HG03342 (cell line): ENCODE data around the gene RGS10.

ENCODE experiments used
- ATAC-seq: cut with Tn5 transposase; IDR thresholded peaks from one replicate; pipeline ENCODE4 v1.9.1; 2021; ENCODE audit warnings: mild to moderate bottlenecking, moderate library complexity; ENCODE audit not compliant: unreplicated experiment

The RGS10 gene

DNA sequence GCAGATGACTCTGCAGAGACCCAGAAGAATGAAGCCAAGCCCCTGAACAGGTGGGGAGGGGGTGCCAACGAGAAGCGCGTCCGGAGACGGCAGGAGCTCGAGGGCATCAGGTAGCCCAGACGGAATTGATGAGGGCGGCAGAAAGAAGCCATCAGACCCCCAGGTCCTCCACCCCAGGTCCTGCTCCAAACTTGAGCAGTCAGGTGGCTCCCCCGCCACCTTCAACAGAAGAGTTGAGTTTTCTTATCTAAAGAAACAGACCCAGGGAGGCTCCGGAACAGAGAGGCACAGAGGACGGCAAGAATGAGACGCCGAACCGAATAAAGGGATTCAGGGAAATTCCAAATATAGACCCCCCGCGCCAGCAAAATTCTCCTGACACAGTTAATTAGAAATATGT lies 22.2 kb downstream of the RGS10 start:
- no peak for ATAC-seq

DNA sequence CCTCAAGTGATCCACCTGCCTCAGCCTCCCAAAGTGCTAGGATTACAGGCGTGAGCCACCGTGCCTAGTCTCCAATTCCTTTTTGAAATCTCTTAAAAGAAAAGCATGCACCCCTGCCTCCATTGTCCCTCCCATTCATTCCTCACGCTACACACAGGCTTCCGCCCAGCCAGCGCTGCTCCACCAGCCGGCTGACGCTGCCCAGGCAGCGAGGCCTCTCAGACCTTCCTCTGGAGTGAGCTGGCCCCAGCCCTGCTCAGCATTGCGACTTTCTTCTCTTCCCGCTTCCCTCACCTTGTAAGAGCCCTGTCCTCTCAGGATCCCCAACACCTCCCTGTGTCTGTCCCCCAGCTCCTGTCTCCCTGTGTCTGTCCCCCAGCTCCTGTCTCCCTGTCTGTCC lies 23.6 kb downstream of the RGS10 start:
- ATAC-seq: no peak

DNA sequence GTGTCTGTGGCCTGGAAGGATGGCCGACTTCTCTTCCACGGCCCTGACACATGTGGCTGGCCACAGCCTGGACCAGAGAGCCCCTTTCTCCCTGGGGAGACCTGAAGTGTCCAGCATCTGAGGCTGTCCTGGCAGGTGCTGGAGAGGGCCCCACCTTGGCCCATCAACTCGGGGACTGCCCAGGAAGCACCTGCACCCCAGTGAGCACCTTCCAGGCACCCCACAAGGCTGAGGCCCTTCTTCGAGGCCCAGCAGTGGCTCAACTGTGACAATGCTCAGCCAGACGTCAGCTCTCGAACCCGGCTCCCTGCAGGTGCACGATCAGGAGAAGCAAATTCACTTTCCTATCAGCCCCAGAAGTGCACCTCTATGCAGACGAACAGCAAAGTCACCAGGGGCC lies 24.3 kb downstream of the RGS10 start:
- ATAC-seq: no peak

DNA sequence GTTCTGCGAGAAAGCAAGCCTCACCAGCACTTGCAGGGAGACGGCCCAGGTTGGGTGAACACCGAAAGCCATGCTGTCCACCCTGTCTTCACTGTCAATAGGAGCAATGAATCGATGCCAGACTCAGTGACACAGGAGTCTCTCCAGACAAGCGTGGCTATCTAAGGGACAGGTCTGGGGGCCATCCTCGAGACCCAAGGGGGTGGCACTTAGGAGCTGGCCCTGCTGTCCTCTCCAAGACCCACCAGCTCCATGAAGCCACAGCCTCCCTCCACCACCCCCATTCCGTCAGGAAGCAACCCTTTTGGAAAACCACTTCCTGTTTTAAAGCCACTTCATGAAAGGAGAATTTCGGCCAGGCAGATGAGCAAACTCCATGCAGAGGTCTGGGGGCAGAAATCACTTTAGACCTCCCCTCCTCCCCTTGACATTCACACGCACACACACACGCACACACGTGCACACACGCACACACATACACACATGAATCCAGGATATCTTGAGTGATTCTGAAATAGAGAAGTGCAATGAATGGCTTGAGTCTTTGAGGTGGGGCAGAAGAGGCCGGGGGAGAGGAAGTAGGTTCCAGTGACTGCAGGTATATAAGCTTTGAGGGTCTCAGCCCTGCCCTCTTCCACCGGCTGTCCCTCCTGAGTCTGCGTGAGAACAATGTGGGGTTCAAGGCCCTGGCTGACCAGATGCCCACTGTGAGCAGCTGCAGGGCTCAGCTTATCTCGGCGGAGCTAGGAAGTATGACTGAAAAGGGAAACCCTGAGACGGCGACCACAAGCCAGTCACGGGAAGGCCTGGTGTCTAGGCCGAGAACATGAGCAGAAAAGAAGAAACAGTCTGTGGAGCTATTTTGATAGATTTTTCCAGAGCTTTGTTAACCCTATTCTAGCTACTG lies 25.0 kb downstream of the RGS10 start:
- peak; percentile 58 for ATAC-seq

DNA sequence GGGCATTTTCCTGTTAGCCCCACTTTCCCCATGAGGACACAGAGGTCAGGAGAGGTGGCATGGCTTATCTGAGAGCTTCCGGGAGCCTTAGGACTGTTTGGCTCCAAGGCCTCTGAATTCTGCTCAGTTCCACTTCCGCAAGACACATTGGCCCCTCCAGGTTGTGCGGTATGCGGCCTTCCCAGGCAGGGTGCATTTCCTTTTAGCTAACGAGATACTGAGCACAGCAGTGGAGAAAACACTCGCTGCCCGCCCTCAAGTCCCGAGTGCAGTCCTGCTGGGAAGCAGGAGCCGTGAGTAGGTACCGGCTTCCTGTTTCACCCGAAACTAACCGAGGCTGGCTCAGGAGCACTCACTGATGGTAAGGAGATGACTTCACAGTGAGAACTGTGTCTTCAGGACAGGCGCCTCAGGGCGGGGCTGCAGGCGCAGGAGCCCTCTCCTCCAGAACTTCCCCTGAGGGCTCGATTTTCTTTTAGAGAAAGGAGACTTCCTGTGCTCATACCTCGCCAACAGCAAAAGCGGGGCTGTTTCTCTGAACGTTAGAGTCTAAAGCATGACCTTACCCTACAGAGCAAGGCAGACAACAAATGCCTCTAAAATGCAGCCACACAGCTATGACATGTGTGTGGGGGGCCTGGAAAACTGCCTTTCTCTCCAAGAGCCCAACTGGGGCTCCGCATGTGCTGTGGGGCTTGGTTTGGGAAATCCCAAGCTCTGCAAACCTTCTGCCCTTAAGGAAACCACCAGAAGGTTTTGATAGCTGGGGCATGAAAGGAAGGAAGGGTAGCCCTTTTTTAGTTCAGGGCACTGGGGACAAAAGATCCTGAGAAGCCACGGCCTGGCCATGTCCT lies 25.9 kb downstream of the RGS10 start:
- peak; percentile 72 for ATAC-seq

DNA sequence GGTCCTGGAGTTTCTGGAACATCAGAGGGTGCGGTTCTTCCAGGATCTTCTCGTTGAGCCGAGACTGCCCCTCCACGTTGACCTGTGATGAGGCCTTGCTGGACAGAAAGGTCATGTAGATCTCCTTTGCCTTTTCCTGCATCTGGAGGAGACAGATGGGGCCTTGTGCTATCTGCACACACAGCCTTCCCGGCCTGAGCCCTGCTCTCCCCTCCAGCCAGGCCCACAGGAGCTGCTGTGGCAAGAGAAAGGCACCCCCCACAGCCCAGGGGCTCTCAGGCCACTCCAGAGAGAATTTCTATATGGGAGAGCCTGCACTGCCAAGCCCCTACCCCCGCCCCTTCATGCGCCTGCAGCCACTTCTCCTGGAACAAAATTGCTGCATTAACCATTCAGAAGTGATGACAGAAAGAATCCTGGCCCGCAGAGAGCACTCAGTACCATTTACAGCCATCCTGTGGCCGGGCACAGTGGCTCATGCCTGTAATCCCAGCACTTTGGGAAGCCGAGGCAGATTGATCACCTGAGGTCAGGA lies 26.9 kb downstream of the RGS10 start:
- no peak for ATAC-seq

DNA sequence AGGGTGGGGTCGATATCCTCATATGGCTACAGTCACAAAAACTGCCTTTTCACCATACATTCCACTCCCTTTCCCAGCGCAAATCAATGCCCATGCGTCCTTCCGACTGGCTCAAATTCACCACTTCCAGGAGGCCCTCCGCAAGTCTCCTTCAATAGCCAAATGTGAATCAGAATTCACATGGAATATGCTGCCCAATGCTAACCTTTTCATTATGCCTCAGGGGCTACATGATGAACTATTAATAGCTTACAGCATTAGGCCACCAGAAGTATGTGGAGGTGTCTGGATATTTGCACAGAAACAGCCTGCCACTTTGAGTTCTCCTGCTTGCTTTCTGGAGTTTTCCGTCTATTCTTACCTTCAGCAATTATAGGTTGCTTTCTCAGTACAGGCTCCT lies 27.7 kb downstream of the RGS10 start:
- no peak for ATAC-seq

DNA sequence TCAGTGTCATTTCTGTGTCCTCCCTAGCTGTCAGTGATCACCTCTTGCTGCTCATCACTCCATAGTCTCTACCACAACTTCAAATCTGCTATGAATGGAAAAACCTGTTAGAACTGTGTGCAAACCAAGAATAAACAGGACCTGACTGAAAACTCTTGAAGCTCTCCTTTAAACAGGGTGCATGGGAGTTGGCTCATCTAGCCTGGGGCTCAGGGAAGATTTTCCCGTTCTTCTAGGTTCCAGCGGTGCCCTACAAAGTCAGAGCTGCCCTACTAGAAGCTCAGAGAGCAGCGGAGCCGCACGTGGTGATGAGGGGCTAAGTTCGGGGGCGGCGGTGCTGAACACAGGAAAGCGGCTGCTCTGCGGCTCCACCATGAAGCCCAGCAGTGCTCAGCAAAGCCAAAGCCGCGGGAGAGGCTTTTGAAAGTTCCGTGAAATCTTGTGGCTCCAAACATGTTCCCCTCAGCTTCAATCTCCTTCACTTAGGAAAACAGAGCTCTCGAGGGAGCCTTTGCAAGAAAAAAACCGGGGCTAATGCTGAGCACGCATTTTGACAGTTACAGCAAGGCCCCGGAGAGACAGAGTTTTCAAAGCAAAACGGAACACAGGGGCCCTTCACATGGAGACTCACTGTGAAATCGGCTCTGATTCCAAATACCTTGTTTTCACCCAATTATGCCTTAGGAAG lies 30.5 kb downstream of the RGS10 start:
- no peak for ATAC-seq

DNA sequence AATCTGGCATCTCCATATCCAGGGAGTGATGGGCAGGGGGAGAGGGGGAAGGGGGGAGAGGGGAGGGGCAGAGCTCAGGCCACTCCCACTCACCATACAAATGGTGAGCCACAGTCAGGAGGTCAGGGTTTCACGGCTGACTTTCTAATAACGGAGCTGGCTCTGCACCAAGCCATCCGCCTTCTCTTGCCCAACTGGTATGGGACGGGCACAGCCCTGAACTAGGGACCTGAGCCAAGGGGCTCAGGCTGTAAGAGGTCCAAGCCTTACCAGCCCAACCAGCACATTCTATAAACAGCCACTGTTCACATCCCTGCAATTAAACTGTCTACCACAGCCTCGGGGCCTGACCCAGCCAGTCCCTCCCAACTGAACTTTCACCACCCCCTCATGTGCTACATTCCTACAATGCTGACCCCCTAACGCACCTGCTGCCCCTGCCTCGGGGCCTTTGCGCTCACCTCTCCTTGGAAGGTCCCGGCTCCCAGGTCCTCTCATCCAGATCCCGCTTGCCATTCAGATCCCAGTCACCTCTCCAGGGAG lies 32.5 kb downstream of the RGS10 start:
- no peak for ATAC-seq

DNA sequence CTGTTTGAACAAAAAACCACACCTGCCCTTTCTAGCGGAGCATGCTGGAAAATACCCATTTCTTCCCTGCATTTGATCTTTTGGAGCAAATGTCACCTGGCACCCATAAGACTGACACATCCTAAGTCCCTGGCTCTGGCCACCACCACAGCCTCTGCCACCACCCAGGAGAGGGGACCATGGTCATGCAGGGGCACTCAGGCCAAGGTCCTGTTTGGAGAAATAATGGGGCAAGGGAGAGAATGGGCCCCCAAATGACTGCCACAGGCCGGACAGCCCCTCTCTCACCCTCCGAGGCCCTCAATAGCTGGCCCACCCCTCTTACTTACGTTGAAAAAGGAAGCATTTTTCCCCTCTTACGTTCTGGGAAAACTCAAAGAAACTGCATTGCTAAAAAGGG lies 35.4 kb downstream of the RGS10 start:
- ATAC-seq: no peak

DNA sequence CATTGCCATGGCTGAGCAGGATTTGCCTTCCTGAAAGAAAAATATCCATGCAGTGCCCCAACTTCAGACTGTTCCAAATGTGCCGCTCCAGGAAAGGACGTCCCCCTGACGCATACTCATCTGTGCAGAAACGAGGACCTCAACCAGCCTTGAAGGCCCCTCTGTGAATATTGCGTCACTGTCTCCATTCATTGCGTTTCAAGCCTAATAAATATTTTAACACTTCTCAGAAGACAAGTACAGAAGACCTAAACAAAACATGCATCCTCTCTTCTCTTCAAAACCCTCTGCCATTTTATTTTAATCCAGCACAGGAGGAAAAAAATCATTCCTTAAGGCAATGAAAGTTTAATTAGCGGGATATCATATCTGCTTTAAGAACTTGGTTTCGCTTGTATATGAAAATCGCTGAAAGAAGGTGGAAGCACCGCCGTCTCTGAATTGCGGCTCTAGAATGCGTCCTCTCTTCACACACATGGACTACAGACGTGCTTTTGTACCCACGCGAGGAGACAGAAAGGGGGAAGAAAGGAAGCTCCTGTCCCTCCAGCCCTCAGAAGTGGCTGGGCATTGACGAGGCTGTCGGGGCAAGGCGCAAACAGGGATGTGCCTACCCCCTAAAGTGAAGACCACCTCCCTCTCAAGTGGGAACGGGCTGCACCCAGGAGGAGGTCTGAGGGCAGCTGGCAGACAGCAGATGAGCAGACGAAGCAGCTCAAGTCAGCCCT lies 36.8 kb downstream of the RGS10 start:
- ATAC-seq: no peak

DNA sequence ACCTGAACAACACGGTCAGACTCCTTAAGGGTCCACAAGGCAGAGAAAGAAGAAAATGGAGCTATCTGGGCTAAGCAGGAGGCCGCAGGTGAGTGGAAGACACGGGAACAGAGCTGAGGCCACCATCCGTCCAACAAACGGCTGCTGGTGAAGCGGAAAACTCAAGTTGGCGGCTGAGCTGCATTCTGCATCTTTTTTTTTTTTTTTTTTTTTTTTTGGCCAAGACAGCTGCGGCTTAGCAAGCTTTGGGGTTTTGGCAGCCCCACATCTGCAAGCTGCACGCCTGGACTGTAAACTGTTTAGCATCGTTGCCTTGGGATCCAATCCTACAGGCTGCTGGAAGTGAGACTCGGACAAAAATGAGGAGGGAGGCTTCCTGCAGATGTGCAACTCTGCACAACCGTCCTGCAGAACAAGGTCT lies 37.4 kb downstream of the RGS10 start:
- ATAC-seq: no peak

DNA sequence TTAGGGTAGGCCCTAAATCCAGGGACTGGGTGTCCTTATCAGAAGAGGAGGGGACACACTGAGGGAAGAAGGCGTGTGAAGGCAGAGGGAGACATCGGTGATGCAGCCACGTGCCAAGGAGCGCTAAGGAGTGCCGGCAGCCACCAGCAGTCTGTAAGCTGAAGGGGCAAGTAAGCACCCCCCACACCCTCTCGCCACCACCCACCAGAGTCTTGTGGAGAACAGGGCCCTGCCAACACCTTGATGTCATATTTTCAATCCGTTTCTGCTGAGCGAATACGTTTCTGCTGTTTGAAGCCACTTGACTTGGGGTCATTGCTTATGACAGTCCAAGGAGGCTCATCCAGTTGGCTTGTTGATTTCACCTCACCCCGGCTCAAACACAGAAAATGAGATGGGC lies 37.9 kb downstream of the RGS10 start:
- no peak for ATAC-seq

DNA sequence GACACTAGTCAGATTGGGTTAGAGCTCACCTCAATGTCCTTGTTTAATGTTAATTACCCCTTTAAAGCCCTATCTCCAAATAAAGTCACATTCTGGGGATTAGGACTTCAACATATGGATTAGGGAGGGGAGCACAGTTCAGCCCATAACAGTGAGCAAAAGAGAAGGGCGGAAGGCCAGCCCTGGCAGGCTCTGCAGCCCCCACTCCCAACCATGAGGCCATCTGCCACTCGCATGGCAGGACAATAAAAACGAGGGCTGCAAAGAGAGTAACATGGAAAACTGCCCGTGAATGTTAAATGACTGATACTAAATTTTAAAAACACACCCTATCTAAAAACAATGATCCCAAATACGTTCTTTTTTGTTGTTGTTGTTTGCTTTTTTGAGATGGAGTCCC lies 38.7 kb downstream of the RGS10 start:
- no peak for ATAC-seq

DNA sequence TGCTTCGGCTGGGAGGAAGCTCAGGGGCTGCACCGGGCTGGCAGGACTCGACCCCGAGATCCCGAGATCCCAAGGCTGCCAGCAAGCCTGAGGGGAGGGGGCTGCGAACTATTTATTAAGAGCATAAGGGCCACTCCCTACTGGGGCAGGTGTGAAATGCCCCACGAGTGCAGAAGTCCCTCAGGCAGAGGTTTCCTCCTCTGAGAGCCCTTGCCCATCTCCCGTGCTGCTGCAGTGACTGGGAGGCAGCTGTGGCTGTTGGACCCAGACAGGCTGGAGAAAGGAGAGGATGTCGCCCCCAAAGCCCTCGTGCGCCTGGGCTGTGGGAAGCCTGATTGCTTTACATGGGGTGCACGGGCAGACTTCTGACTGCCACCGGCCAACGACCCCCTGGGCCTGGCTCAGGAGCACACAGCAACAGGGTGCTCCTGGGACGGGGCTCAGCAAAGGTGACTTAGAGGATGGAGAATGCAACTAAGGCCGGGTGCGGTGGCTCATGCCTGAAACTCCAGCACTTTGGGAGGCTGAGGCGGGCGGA lies 39.8 kb downstream of the RGS10 start:
- ATAC-seq: no peak

DNA sequence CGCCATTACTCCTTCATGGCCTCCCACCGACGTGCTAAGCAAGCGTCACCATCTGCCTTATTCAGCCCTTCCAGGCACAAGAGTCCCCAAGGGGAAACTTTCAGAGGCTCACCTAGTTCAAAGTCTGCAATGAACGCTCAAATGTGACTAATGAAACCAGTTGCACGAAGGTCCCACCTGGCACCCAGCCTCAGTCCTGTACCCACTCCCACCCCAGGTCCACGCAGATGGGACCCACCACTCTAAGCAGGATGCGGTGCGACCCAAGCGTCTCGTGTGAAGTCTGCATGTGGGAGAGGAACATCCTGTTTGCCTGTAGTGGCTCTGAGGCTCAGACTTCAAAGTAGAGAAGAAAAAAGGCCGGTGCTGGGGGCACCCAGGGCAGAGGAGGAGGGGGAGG lies 40.3 kb downstream of the RGS10 start:
- ATAC-seq: peak; percentile 62

DNA sequence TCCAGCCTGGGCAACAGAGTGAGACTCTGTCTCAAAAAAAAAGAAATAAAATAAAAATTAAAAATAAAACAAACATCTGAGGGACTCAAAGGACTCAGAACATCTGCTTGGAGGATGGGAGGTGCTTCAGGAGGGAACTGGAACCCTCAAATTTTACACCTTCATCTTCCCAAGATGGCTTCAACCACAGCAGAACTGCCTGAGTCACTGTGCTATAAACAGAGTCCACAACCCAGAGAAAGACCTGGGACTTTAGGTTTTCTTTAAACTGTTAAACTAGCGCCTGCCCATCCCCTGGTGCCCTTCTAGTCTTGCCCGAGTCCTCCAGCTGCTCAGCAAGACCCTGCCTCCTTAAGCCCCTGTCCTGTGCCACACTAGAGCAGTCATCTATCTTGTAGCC lies 40.8 kb downstream of the RGS10 start:
- ATAC-seq: no peak

DNA sequence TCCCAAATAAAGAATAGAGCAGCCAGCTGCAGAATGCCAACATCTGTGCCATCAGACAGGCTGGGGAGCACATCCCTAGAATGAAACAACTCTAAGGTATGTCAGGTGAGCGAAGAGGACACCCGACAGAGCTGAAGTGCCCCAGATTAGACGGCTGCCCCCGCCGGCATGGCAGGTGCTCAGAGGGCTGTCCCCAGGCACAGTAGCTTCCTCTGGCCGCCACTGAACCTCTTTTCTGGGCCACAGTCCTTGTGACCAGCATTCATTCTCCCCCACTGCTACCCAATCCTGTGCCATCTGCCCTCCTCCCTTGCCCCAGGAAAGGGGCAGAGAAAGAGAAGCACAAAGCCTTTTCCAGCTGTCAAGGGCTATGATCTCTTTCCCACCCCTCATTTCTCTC lies 41.7 kb downstream of the RGS10 start:
- ATAC-seq: no peak

DNA sequence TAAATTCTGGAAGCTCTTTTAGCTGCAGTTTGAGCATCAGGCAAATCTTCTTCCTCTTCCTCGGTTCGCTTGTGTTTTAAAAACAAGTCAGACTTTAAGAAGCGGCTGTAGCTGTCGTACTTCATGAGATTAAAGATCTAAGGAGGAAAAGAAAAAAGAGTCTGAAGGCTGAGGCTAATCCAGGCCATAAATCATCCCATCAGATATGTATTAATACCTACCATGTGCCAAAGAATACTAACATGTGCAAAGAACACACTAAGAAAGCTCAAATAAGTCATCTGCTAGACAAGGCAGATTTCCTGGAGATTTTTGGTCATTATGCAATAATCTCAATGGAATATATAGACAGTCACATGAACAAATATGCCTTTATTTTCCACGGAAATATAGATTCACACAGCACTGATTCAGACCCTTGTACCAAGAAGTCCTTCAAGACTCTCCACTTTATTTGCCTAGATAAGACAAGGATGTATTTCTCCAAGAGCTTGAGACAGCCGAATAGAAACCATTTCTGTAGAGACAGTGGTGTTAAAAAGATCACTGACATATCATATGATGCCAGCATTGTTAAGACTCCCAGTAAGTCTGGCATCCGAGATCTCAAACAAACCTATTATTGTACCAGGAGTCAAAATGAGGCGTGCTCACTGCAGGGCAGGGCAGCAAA lies 42.3 kb downstream of the RGS10 start:
- no peak for ATAC-seq

DNA sequence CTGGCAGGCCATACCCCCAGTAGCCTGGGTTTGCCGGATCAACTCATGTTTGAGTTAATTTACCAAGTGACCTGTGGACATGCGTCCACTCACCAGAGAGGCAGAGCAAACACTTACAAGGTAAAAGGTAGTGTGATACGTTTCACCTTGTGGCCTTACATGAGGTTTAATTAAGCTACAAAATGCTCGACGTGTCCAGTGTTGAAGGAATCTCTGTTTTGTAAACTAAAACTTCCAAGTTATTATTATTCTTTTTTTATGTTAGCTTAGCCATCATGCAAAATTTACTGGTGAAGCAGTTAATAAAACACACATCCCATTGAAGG lies 42.9 kb downstream of the RGS10 start:
- ATAC-seq: no peak
